Hepatocyte (in vitro differentiated cells): ENCODE data around the gene IGF2BP3. TPM values are rescaled to one million over a fixed set of nuclear protein-coding genes. Genes with fewer than 3 reads are reported as not detected.

ENCODE experiments used
- DNase-seq: peaks from one replicate; pipeline ENCODE4 v3.0.0-alpha.2; 2016; ENCODE audit warnings: low spot score
- H2AFZ ChIP-seq: fragments of 200-600 bp; sonication (generic); 2 replicates; pipeline ENCODE4 v1.6.0; 2016; ENCODE audit warnings: antibody characterized with exemption, mild to moderate bottlenecking
- H3K27ac ChIP-seq: fragments of 200-600 bp; sonication (generic); 2 replicates; pipeline ENCODE4 v1.5.1; 2016; ENCODE audit warnings: mild to moderate bottlenecking
- H3K27me3 ChIP-seq: fragments of 200-600 bp; sonication (generic); 2 replicates; pipeline ENCODE4 v1.6.1; 2016
- H3K36me3 ChIP-seq: fragments of 200-600 bp; sonication (generic); replicated peaks from 2 replicates; pipeline ENCODE4 v1.5.1; 2016; ENCODE audit warnings: low read depth; ENCODE audit not compliant: insufficient read depth
- H3K4me1 ChIP-seq: fragments of 200-600 bp; sonication (generic); 2 replicates; pipeline ENCODE4 v1.5.1; 2016; ENCODE audit warnings: mild to moderate bottlenecking, moderate library complexity; ENCODE audit not compliant: insufficient read depth
- H3K4me2 ChIP-seq: fragments of 200-600 bp; sonication (generic); 2 replicates; pipeline ENCODE4 v1.6.0; 2016
- H3K4me3 ChIP-seq: fragments of 200-600 bp; sonication (generic); 2 replicates; pipeline ENCODE4 v1.5.1; 2016; ENCODE audit warnings: mild to moderate bottlenecking
- H3K79me2 ChIP-seq: fragments of 200-600 bp; sonication (generic); 2 replicates; pipeline ENCODE4 v1.6.0; 2017; ENCODE audit warnings: mild to moderate bottlenecking
- H3K9me2 ChIP-seq: fragments of 200-600 bp; sonication (generic); replicated peaks from 2 replicates; pipeline ENCODE4 v1.6.0; 2017; ENCODE audit warnings: mild to moderate bottlenecking; ENCODE audit not compliant: insufficient read depth
- H3K9me3 ChIP-seq: fragments of 200-600 bp; sonication (generic); 2 replicates; pipeline ENCODE4 v1.5.1; 2016; ENCODE audit warnings: low read depth, mild to moderate bottlenecking
- H4K20me1 ChIP-seq: fragments of 200-600 bp; sonication (generic); 2 replicates; pipeline ENCODE4 v1.6.0; 2016; ENCODE audit warnings: mild to moderate bottlenecking; ENCODE audit not compliant: insufficient read depth, poor library complexity, severe bottlenecking
- EZH2 ChIP-seq: fragments of 200-600 bp; sonication (generic); IDR thresholded peaks from 2 replicates; pipeline ENCODE4 v1.6.1; 2016; ENCODE audit warnings: antibody characterized with exemption, mild to moderate bottlenecking, borderline replicate concordance
- EZH2phosphoT487 ChIP-seq: fragments of 200-600 bp; sonication (generic); IDR thresholded peaks from one replicate; pipeline ENCODE4 v1.6.1; 2018; ENCODE audit warnings: antibody characterized with exemption, mild to moderate bottlenecking, low read depth, moderate library complexity; ENCODE audit not compliant: unreplicated experiment, severe bottlenecking
- WGBS: methylation state at CpG from one replicate; pipeline ENCODE4 v1.1.6; 2016; ENCODE audit warnings: low lambda C conversion rate; ENCODE audit errors: missing lambda C conversion rate; 5-methylcytosine and 5-hydroxymethylcytosine counted together
- polyA plus RNA-seq: library from polyadenylated mRNA; unstranded; fragments of >200 nt; fragmentation: Nextera tagmentation; extraction: Ambion mirVana; gene quantifications from 2 replicates; pipeline ENCODE4 v1.2.1, GENCODE V29; 2016
- small RNA-seq: library from RNA; depleted of rRNA; stranded (forward); fragments of <200 nt; gene quantifications from one replicate; pipeline ENCODE3, GENCODE V24; 2014
- total RNA-seq: library from RNA; depleted of rRNA; stranded (reverse); fragments of >200 nt; gene quantifications from 2 replicates; pipeline ENCODE4 v1.2.3, GENCODE V29; 2014
- TF ChIP-seq, protein P1 (sequence below): fragments of 200-600 bp; sonication (generic); IDR thresholded peaks from 2 replicates; pipeline ENCODE4 v1.5.1; 2016; ENCODE audit warnings: antibody characterized with exemption, mild to moderate bottlenecking; ENCODE audit not compliant: poor library complexity

Gene IGF2BP3
- total and polyA plus RNA-seq, 2 experiments from 2014 or later = 28.9 to 73.1 TPM

DNA sequence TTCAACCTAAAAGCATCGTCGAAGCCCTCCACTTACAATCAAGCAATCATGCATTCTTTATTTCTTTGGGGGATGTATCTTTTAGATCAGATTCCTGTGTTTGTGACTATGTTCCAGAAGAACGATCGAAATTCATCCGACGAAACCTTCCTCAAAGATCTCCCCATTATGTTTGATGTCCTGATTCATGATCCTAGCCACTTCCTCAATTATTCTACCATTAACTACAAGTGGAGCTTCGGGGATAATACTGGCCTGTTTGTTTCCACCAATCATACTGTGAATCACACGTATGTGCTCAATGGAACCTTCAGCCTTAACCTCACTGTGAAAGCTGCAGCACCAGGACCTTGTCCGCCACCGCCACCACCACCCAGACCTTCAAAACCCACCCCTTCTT, 209.9 kb downstream of the IGF2BP3 start:
- no peaks in the 10 kb centered on the region for H3K9me3 ChIP-seq
- DNase-seq = no peak
- H3K27me3 ChIP-seq = no peaks in the 10 kb centered on the region
- no peaks in the 10 kb centered on the region for H4K20me1 ChIP-seq
- no peak overlapping the region for H2AFZ ChIP-seq
- H3K4me3 ChIP-seq = no peak overlapping the region
- H3K9me2 ChIP-seq = no peaks in the 10 kb centered on the region
- H3K4me1 ChIP-seq = no peaks in the 10 kb centered on the region
- H3K36me3 ChIP-seq = no peaks in the 10 kb centered on the region
- 91% methylated on average over 10 of the region's 10 CpGs for WGBS
- no peaks in the 10 kb centered on the region for H3K79me2 ChIP-seq
- no peak overlapping the region for H3K27ac ChIP-seq
- no peak overlapping the region for H3K4me2 ChIP-seq
- no peak for TF ChIP-seq EZH2
- TF ChIP-seq EZH2phosphoT487 = no peak
- TF ChIP-seq, protein P1, sequence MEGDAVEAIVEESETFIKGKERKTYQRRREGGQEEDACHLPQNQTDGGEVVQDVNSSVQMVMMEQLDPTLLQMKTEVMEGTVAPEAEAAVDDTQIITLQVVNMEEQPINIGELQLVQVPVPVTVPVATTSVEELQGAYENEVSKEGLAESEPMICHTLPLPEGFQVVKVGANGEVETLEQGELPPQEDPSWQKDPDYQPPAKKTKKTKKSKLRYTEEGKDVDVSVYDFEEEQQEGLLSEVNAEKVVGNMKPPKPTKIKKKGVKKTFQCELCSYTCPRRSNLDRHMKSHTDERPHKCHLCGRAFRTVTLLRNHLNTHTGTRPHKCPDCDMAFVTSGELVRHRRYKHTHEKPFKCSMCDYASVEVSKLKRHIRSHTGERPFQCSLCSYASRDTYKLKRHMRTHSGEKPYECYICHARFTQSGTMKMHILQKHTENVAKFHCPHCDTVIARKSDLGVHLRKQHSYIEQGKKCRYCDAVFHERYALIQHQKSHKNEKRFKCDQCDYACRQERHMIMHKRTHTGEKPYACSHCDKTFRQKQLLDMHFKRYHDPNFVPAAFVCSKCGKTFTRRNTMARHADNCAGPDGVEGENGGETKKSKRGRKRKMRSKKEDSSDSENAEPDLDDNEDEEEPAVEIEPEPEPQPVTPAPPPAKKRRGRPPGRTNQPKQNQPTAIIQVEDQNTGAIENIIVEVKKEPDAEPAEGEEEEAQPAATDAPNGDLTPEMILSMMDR = no peak

Small RNA genes lying within 50 kb of the gene (small RNA-seq; reads per million reads assigned to genes)
- gene AC079780.1 (not detected), gene RF00019 (not detected), gene RNU7-143P (not detected), gene SNORD65C (0.12 reads per million)

Other genes with a start within 250 kb of the IGF2BP3 start
- gene GPNMB, start 223.7 kb downstream of the IGF2BP3 start, total RNA-seq = 30.5 and 32.1 TPM in 2 replicates
- 27.9 and 36.3 TPM in 2 replicates for gene GPNMB, start 223.7 kb downstream of the IGF2BP3 start, polyA plus RNA-seq
- gene MALSU1, start 171.2 kb downstream of the IGF2BP3 start, total RNA-seq = 43.7 and 61.8 TPM in 2 replicates
- 77.2 and 92.6 TPM in 2 replicates for gene MALSU1, start 171.2 kb downstream of the IGF2BP3 start, polyA plus RNA-seq
- 41.0 and 57.2 TPM in 2 replicates for gene TRA2A, start 61.5 kb upstream of the IGF2BP3 start, total RNA-seq
- gene TRA2A, start 61.5 kb upstream of the IGF2BP3 start, polyA plus RNA-seq = 55.4 and 57.1 TPM in 2 replicates
- 29.9 and 33.7 TPM in 2 replicates for gene CCDC126, start 126.9 kb upstream of the IGF2BP3 start, total RNA-seq
- gene CCDC126, start 126.9 kb upstream of the IGF2BP3 start, polyA plus RNA-seq = 19.4 and 19.7 TPM in 2 replicates
- gene FAM221A, start 209.7 kb upstream of the IGF2BP3 start, total RNA-seq = 14.4 and 17.5 TPM in 2 replicates
- gene FAM221A, start 209.7 kb upstream of the IGF2BP3 start, polyA plus RNA-seq = 9.2 and 10.2 TPM in 2 replicates
- gene STK31, start 239.7 kb upstream of the IGF2BP3 start, total RNA-seq = 0.10 and 2.6 TPM in 2 replicates
- gene STK31, start 239.7 kb upstream of the IGF2BP3 start, polyA plus RNA-seq = 0.06 and 0.33 TPM in 2 replicates